T-cell (primary cell): ENCODE results near the gene UBE2I. TPM values are rescaled to one million over a fixed set of nuclear protein-coding genes. Genes with fewer than 3 reads are reported as not detected.
"Not testable (repeated sequence)": the region's sequence is repeated elsewhere in the genome, so short reads cannot be mapped to it uniquely, and the experiment has no call there.

ENCODE experiments used
- ATAC-seq, 4 experiments: fragments of 200-7000 bp in 3 of 4; fragments of 150-1000 bp in 1 of 4; cut with Tn5 transposase; replicated peaks in 1 of 4; 1 replicate in 3 of 4; 2 replicates in 1 of 4; pipeline ENCODE4 v1.10.0; 2021; ENCODE audit warnings: moderate library complexity in 3 of 4, mild to moderate bottlenecking in 2 of 4, moderate number of reproducible peaks in 1 of 4
- CTCF ChIA-PET, 2 donors: fragments of 300-600 bp; sonication (Branson Sonifier 250); formaldehyde crosslinking; loops; one replicate each; lab custom pipeline; 2022; ENCODE audit warnings: antibody characterized with exemption in 2 of 2; lab: Charles Lee
- POLR2A ChIA-PET, 2 donors: fragments of 300-600 bp; sonication (Branson Sonifier 250); formaldehyde crosslinking; loops; one replicate each; lab custom pipeline; 2022; ENCODE audit warnings: antibody characterized with exemption in 2 of 2; lab: Charles Lee
- DNase-seq, 35 experiments: peaks; one replicate each; pipeline versions ENCODE4 v3.0.0 to v3.0.0-alpha.2; 2013 to 2023
- H3K27ac ChIP-seq: one replicate; pipeline ENCODE4 v1.5.1; 2013; ENCODE audit warnings: low read length
- H3K27me3 ChIP-seq, 2 experiments: replicated peaks in 1 of 2; 1 replicate in 1 of 2; 2 replicates in 1 of 2; pipeline versions ENCODE4 v1.6.1 to v1.7.0; 2013; ENCODE audit warnings: low read length in 1 of 2, mixed read lengths in 1 of 2; ENCODE audit not compliant: control insufficient read depth in 2 of 2, insufficient read depth in 2 of 2; ENCODE audit errors: extremely low read depth in 1 of 2
- H3K36me3 ChIP-seq, 2 donors: 1 replicate in 1 of 2; 2 replicates in 1 of 2; pipeline versions ENCODE4 v1.6.1 to v1.7.0; 2013; ENCODE audit warnings: low read length in 1 of 2; ENCODE audit not compliant: control insufficient read depth in 2 of 2, insufficient read depth in 1 of 2; ENCODE audit errors: extremely low read depth in 1 of 2
- H3K4me1 ChIP-seq, 2 experiments: 1 replicate in 1 of 2; 2 replicates in 1 of 2; pipeline versions ENCODE4 v1.6.1 to v1.7.0; 2013; ENCODE audit warnings: low read length in 2 of 2, mixed read lengths in 1 of 2; ENCODE audit not compliant: insufficient read depth in 2 of 2, control insufficient read depth in 1 of 2; ENCODE audit errors: extremely low read depth in 1 of 2
- H3K4me3 ChIP-seq, 2 donors: 1 replicate in 1 of 2; 2 replicates in 1 of 2; pipeline versions ENCODE4 v1.5.1 to v1.7.0; 2013; ENCODE audit warnings: mild to moderate bottlenecking in 2 of 2, low read length in 1 of 2, moderate library complexity in 1 of 2; ENCODE audit not compliant: control insufficient read depth in 1 of 2; ENCODE audit errors: extremely low read depth in 1 of 2
- H3K9me3 ChIP-seq: 2 replicates; pipeline ENCODE4 v1.7.0; 2013
- H3K27ac Mint-ChIP-seq, 2 donors: one replicate each; pipeline ENCODE4 v1.8.0; 2020 to 2021; ENCODE audit warnings: mild to moderate bottlenecking in 2 of 2, mixed read lengths in 2 of 2
- H3K27me3 Mint-ChIP-seq, 2 donors: one replicate each; pipeline ENCODE4 v1.8.0; 2021 to 2022; ENCODE audit warnings: mixed read lengths in 2 of 2
- H3K36me3 Mint-ChIP-seq: one replicate; pipeline ENCODE4 v1.8.0; 2021; ENCODE audit warnings: mixed read lengths
- H3K4me1 Mint-ChIP-seq, 3 donors: one replicate each; pipeline ENCODE4 v1.8.0; 2020 to 2022; ENCODE audit warnings: mixed read lengths in 3 of 3, mild to moderate bottlenecking in 1 of 3
- H3K4me3 Mint-ChIP-seq, 3 donors: one replicate each; pipeline ENCODE4 v1.8.0; 2020 to 2022; ENCODE audit warnings: mild to moderate bottlenecking in 3 of 3, mixed read lengths in 3 of 3, moderate library complexity in 3 of 3
- H3K9me3 Mint-ChIP-seq, 3 donors: one replicate each; pipeline ENCODE4 v1.8.0; 2020 to 2022; ENCODE audit warnings: mixed read lengths in 3 of 3
- WGBS: methylation state at CpG from one replicate; pipeline ENCODE4 v1.1.5; 2013; ENCODE audit warnings: missing lambda C conversion rate; ENCODE audit not compliant: insufficient coverage; 5-methylcytosine and 5-hydroxymethylcytosine counted together
- total RNA-seq, 35 experiments: library from RNA in 6 of 35; stranded (reverse) in 6 of 35; fragments of 120-200 nt in 1 of 35; gene quantifications; one replicate each; pipeline versions ENCODE4 v1.2.1 to v1.2.4 and lab custom pipeline; 2013 to 2026

Gene UBE2I
- total RNA-seq, 5 donors from 2014 or later (not counting 1 experiment from before 2014, with no cell fraction given): 173 to 247 (median 190) TPM

DNA sequence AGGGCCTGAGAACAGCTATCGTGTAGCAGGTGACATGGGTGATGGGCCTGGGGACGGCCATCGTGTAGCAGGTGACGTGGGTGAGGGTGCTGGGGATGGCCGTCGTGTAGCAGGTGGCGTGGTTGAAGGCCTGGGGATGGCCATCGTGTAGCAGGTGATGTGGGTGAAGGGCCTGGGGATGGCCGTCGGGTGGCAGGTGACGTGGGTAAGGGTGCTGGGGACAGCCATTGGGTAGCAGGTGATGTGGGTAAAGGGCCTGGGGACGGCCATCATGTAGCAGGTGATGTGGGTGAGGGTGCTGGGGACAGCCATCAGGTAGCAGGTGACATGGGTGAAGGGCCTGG is 38.1 kb upstream of the UBE2I start:
- H3K4me1 ChIP-seq: peaks cover 0 to 10% of the 10 kb centered on the region in 2 experiments
- Mint-ChIP-seq H3K9me3 (no peaks in the 10 kb centered on the region), H3K27me3 (peaks cover 22 to 27% of the 10 kb centered on the region in 2 donors), H3K4me3 (no peak overlapping the region), H3K36me3 (no peaks in the 10 kb centered on the region), H3K27ac (no peak overlapping the region), H3K4me1 (peaks cover 0 to 4% (median 4%) of the 10 kb centered on the region in 3 donors)
- ChIA-PET POLR2A (no interaction called here), CTCF (no interaction called here)
- 75% methylated on average over 12 of the region's 12 CpGs for WGBS
- no peak overlapping the region for H3K4me3 ChIP-seq
- DNase-seq: no peak
- H3K36me3 ChIP-seq: no peaks in the 10 kb centered on the region
- H3K9me3 ChIP-seq: no peaks in the 10 kb centered on the region
- peaks cover 0 to 52% of the 10 kb centered on the region in 2 experiments for H3K27me3 ChIP-seq
- ATAC-seq: no peak
- no peak overlapping the region for H3K27ac ChIP-seq

DNA sequence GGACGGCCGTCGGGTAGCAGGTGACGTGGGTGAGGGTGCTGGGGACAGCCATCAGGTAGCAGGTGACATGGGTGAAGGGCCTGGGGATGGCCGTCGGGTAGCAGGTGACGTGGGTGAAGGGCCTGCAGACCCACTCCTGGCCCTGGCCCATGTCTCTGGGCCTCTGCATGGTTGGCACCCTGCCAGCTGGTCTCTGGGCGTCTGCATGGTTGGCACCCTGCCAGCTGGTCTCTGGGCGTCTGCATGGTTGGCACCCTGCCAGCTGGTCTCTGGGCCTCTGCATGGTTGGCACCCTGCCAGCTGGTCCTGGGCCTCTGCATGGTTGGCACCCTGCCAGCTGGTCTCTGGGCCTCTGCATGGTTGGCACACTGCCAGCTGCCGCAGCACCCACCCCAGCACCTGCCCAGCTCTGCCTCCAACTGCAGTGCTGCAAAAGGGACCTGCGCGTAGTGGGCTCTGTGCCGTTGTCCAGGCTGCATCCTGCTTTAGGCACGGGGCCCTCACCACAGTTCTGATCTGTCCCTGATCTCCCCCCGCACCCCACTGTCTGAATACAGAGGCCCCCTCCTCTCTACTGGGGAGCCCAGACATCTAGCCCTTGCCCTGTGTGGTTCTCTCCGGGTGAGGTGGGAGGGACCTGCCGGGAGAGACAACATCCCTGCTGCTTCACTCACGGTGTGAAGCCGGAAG is 37.6 kb upstream of the UBE2I start:
- H3K27ac Mint-ChIP-seq, CTCF ChIA-PET, H3K9me3 Mint-ChIP-seq, H3K36me3 ChIP-seq, H3K27ac ChIP-seq, H3K36me3 Mint-ChIP-seq, H3K4me3 ChIP-seq, ATAC-seq, POLR2A ChIA-PET, H3K9me3 ChIP-seq, H3K4me1 Mint-ChIP-seq, H3K4me3 Mint-ChIP-seq, DNase-seq: not testable (repeated sequence)
- Histone ChIP-seq H3K27me3 (peaks cover 0 to 51% of the 10 kb centered on the region in 2 experiments), H3K4me1 (peaks cover 0 to 10% of the 10 kb centered on the region in 2 experiments)
- 17% methylated on average over 9 of the region's 19 CpGs for WGBS
- peaks cover 22 to 27% of the 10 kb centered on the region in 2 donors for H3K27me3 Mint-ChIP-seq

DNA sequence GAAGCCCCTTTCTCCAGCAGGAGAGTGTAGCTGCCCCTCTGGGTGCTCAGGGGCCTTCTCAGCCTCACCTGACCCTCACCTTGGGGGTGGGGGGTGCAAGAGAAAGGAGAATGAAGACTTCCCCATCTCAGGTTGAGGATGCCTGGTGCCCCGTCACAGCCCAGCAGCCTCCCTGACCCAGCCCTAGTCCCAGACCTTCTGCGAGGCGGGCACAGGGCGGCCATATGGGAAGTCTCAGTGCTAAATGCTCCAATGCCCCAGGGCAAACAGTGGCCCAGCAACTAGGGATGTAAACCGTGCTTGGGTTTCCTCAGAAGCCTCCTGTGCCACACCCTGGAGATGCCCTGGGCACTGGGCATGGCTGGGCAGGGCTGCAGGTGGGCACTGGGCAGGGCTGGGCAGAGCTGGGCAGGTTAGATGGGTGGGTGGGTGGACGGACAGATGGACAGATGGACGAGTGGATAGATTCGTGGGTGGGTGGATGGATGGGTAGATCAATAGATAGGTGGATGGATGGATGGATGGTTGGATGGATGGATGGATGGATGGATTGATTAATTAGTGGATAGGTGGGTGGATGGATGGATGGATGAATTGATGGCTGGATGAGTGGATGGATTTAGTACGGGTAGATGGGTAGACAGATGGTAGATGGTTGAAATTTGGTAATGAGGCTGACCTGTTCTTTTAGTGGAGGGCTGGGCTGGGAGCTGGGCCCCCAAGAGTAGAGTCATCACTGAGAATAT is 36.8 kb upstream of the UBE2I start:
- H3K27ac ChIP-seq: no peak overlapping the region
- H3K27ac Mint-ChIP-seq: no peak overlapping the region
- peaks cover 0 to 59% of the 10 kb centered on the region in 2 experiments for H3K27me3 ChIP-seq
- H3K4me3 Mint-ChIP-seq: no peak overlapping the region
- H3K9me3 ChIP-seq: no peaks in the 10 kb centered on the region
- H3K9me3 Mint-ChIP-seq: no peaks in the 10 kb centered on the region
- CTCF ChIA-PET: no interaction called here
- 61% methylated on average over 7 of the region's 9 CpGs for WGBS
- DNase-seq: no peak
- peaks cover 24 to 30% of the 10 kb centered on the region in 2 donors for H3K27me3 Mint-ChIP-seq
- H3K36me3 Mint-ChIP-seq: no peaks in the 10 kb centered on the region
- peaks cover 0 to 10% of the 10 kb centered on the region in 2 experiments for H3K4me1 ChIP-seq
- ATAC-seq: no peak
- peaks cover 0 to 4% (median 4%) of the 10 kb centered on the region in 3 donors for H3K4me1 Mint-ChIP-seq
- no peak overlapping the region for H3K4me3 ChIP-seq
- POLR2A ChIA-PET: no interaction called here
- H3K36me3 ChIP-seq: no peaks in the 10 kb centered on the region

DNA sequence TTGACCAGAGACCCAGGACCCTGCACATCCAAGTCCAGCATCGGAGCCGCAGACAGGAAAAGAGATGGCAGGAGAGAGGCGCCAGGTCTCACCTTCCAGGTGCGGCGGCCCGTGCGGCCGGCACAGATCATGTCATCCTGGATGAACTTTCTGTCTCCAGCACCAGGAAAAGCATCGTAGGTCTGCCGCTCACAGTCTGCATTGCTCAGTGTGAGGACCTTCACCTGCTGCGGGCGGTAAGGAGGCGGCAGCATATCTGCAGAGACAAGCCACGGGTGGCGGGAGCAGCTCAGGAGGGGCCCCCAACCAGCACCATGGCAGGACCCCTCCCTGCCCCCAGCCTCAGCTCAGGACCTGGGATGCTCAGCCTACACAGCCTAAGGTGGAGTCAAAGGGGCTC is 35.6 kb upstream of the UBE2I start:
- ChIA-PET POLR2A (no interaction called here), CTCF (no interaction called here)
- H3K9me3 ChIP-seq: no peaks in the 10 kb centered on the region
- H3K27ac Mint-ChIP-seq: no peak overlapping the region
- H3K4me3 ChIP-seq: no peak overlapping the region
- no peak overlapping the region for H3K27ac ChIP-seq
- H3K27me3 Mint-ChIP-seq: peaks cover 26 to 32% of the 10 kb centered on the region in 2 donors
- no peak for ATAC-seq
- H3K36me3 ChIP-seq: no peaks in the 10 kb centered on the region
- peaks cover 0 to 65% of the 10 kb centered on the region in 2 experiments for H3K27me3 ChIP-seq
- no peaks in the 10 kb centered on the region for H3K9me3 Mint-ChIP-seq
- peaks cover 0 to 10% of the 10 kb centered on the region in 2 experiments for H3K4me1 ChIP-seq
- peaks cover 0 to 4% (median 4%) of the 10 kb centered on the region in 3 donors for H3K4me1 Mint-ChIP-seq
- no peaks in the 10 kb centered on the region for H3K36me3 Mint-ChIP-seq
- no peak for DNase-seq
- 96% methylated on average over 13 of the region's 15 CpGs for WGBS
- H3K4me3 Mint-ChIP-seq: no peak overlapping the region

DNA sequence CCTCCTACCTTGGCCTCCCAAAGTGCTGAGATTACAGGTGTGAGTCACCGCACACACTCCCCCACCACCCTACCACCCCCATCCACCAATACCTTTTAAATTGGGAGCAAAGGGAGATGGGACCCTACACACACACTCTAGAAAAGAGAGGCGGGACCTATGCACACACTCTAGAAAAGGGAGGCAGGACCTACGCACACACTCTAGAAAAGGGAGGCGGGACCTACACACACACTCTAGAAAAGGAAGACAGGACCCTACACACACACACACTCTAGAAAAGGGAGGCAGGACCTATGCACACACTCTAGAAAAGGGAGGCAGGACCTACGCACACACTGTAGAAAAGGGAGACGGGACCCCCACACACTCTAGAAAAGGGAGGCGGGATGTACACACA is 34.7 kb upstream of the UBE2I start:
- Histone ChIP-seq H3K27me3 (peaks cover 0 to 73% of the 10 kb centered on the region in 2 experiments), H3K27ac (no peak overlapping the region), H3K36me3 (no peaks in the 10 kb centered on the region), H3K9me3 (no peaks in the 10 kb centered on the region), H3K4me3 (no peak overlapping the region), H3K4me1 (peaks cover 0 to 10% of the 10 kb centered on the region in 2 experiments)
- H3K4me3 Mint-ChIP-seq: no peak overlapping the region
- POLR2A ChIA-PET: no interaction called here
- peaks cover 24 to 30% of the 10 kb centered on the region in 2 donors for H3K27me3 Mint-ChIP-seq
- DNase-seq: no peak
- H3K36me3 Mint-ChIP-seq: no peaks in the 10 kb centered on the region
- peaks cover 0 to 4% (median 4%) of the 10 kb centered on the region in 3 donors for H3K4me1 Mint-ChIP-seq
- no peaks in the 10 kb centered on the region for H3K9me3 Mint-ChIP-seq
- ATAC-seq: no peak
- no CpG with 5 or more reads among the region's 7 CpGs for WGBS
- CTCF ChIA-PET: no interaction called here
- H3K27ac Mint-ChIP-seq: no peak overlapping the region

DNA sequence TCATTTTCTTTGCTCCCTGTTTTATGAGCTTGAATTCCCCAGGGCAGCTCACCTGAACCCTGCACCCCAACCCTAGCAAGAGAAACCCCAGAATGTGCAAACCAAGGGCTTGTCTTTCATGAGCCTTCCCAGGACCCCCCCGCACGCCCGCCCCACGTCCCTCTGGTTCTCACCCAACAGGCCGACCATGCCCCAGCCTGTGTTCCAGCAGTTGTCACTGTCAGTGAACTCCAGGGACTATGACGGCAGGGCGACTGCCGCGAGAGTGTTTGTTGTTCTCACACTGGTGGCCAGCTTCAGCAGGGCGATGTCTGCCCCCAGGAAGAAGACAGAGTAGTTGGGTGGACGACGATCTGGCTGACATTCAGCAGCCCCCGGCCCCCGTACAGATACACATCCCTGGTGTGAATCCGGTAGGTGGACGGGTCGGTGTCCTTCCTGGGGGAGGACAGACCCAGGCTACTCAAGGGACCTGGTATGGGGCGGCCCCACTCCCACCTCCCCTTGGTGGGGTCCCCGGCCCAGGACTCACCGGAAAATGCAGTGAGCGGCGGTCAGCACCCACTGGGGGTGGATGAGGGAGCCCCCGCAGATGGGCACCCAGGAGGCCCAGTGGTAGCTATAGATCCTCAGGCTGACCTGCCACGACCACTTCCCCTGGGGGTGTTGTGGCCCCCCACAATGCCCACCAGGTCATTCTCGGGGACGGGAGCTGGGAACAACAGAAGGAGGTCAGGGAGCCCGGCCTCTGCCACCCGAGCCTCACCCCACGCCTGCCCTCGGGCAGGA is 33.5 kb upstream of the UBE2I start:
- WGBS: 82% methylated on average over 22 of the region's 30 CpGs
- Mint-ChIP-seq H3K9me3 (no peaks in the 10 kb centered on the region), H3K4me1 (peaks cover 0 to 4% (median 4%) of the 10 kb centered on the region in 3 donors), H3K4me3 (no peak overlapping the region), H3K27me3 (peaks cover 15 to 26% of the 10 kb centered on the region in 2 donors), H3K36me3 (no peaks in the 10 kb centered on the region), H3K27ac (no peak overlapping the region)
- Histone ChIP-seq H3K27ac (no peak overlapping the region), H3K36me3 (no peaks in the 10 kb centered on the region), H3K27me3 (peaks cover 0 to 73% of the 10 kb centered on the region in 2 experiments), H3K9me3 (no peaks in the 10 kb centered on the region), H3K4me1 (peaks cover 0 to 10% of the 10 kb centered on the region in 2 experiments), H3K4me3 (no peak overlapping the region)
- POLR2A ChIA-PET: no interaction called here
- CTCF ChIA-PET: no interaction called here
- ATAC-seq (no peak), DNase-seq (no peak)
